Lung microvascular endothelial cell (primary cell): Measurements from ENCODE around the gene OPTC. TPM values are rescaled to one million over a fixed set of nuclear protein-coding genes. Genes with fewer than 3 reads are reported as not detected.

Source experiments
- DNase-seq, 2 donors: peaks; one replicate each; pipeline versions ENCODE4 v3.0.0 to v3.0.0-alpha.2; 2010; ENCODE audit warnings: low read depth in 2 of 2
- total RNA-seq: library from RNA; depleted of rRNA; stranded (reverse); fragments of >200 nt; gene quantifications from 2 replicates; pipeline ENCODE4 v1.2.1, GENCODE V29; 2014

OPTC gene
- total RNA-seq, 1 donor from 2014 or later: not detected

DNA sequence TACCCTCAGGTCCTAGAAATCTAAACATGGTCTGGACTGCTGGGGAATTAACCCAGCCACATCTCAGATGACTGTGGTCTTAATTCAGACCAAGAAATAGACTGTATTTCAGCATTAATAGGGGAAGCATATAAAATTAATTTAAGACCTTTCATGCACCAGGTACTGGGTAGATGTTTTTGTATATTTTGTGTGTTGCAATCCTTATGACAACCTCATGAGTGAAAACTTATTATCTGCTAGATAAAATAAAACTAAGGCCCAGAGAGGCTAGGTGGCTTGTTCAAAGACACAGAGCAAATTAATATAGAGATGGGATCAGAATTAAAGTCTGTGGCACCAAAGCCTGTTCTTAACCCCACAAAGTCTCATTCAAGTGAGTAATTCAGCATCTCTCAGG, 40.1 kb downstream of the OPTC start:
- no peak for DNase-seq

DNA sequence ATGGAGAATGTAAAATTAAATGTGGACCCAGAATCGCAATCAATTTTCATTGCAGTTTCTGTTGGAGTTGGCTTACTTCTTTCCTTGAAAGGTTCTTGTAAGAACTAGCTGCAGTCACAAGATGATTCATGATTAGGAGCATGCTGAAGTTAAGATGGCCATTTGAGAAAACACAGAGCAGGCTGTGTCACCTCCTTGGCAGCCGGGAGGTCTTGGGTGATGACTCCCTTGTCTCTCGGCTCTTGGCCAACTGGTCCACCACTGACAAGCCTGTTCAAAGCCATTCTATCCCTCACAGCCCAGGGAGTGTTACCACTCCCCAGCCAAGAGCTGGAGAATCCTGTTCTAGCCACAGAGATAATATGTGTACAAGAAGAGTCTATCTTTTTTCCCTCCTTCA, 40.6 kb downstream of the OPTC start:
- peak in 1 of 2 donors; percentile 74 for DNase-seq

- DNase-seq: no peak
These were observed 42.6 kb downstream of the OPTC start for GRCh38 chr1:203536575-203536974.

- no peak for DNase-seq
These were observed 43.1 kb downstream of the OPTC start for GRCh38 chr1:203536980-203537455.

- DNase-seq: no peak
These were observed 44.0 kb downstream of the OPTC start for GRCh38 chr1:203537806-203538464.

DNA sequence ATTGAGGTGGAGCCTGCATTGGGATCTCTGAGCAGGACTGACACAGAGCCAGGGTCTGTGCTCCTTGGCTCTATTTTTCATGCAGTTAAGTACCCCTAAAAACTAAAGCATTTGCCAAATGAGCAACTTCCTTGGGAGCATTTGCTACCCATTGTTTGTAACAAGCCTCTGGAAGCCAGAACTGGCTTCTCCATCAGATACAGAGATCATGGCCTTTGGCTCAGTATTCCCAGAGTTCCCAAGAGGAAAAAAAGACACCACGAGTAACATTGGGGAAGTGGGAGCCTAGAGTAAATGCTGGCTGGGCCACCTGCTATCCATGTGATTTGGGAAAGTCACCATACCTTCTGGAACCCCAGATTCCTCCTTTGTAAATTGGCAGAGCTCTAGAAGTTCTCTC, 44.8 kb downstream of the OPTC start:
- DNase-seq: no peak

- DNase-seq: no peak
These were observed 46.0 kb downstream of the OPTC start for GRCh38 chr1:203539831-203540546.

GRCh38 chr1:203544485-203544884, 50.5 kb downstream of the OPTC start:
- no peak for DNase-seq

DNA sequence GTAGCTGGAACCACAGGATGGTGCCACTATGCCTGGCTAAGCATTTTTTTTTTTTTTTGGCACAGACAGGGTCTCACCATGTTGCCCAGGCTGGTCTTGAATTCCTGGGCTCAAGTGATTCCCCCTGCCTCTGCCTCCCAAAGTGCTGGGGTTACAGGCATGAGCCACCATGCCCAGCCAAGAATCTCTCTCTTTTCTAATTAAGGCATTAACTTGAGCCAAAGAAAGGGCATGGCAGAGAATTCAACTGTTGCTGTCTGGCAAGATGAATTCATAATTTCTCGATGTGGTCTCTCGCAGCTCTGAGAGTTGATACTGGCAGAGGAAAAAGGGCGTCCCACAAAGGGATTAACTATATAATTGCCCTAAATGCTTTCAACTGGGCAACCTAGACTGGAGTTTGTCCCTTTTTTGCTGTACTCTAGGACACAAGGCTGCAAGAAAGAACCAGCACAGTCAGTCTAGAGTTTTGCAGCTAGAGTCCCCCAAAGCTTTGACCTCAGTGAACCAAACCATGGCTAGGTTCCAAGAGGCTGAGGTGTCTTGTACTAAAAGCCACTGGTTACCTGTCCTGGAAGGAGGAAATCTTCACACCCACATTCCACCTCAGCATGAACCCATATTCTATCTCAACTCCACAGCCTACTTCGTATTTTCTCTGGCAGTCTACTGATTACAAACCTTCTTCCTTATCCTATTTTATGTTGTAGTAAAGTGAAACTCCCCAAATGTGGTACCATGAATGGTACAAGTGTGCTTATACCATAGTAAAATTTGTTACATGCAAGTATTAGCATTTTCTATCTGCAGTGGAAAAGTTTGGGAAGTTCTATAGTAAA, 51.2 kb downstream of the OPTC start:
- no peak for DNase-seq

DNA sequence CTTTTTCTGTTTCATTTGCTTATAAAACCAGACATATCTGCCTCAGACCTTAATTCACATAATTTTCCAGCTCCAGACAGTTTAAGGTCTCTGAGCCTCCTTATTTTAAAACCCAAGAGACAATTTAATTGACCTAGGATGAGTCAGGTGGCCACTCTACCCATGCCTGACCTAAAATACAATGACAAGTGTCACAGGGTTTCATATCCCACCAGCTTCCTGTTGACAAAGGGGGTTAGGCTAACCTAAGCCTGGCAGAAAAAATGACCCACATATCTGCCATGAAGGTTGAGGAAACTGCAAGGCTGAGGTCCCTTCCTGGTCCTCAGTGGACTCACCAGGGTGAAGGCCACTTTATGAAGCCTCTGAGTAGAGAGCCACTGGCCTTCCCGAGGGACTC, 52.3 kb downstream of the OPTC start:
- no peak for DNase-seq

- no peak for DNase-seq
These were observed 53.2 kb downstream of the OPTC start for GRCh38 chr1:203547147-203547546.

DNA sequence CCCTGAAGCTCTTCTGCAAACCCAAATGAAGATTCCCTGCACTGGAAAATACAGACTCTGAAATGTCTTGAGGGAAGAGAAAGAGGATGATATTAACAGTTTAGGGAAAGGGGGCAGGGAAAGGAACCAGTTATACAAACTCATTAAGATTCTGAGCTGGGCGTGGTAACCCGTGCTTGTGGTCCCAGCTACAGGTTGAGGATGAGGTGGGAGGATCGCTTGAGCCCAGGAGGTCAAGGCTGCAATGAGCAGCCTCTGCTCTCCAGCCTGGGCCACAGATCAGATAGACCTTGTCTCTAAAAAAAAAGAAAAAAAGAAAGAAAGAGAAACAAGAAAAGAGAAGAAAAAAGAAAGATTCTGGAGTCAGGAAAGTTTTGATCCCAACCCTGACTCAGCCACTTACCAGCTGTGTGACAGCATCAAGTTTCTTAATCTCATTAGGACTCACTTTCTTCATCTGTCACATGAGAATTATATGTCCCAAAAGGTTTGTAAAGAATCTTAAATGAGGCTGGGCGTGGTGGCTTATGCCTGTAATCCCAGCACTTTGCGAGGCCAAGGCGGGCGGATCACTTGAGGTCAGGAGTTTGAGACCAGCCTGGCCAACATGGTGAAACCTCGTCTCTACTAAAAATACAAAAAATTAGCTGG, 53.9 kb downstream of the OPTC start:
- no peak for DNase-seq

DNA sequence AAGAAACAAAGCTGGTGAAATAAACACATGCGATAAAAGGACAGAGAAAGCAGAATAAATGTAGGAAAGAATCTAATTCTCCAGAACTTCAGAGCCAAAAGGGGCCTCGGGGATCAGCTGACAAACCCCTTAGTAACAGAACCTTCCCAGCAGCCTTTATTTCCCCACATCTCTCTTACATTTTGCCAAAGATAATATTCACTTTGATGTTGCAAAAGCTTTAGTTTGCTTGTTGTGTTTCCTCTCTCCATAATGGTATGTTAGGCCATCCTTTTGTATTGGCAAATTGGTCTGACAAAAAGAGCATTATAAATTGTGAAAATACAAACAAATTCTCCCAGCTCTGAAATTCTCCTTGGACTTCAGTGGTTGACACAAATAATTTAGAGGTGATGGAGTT, 54.9 kb downstream of the OPTC start:
- peak in 1 of 2 donors; percentile 4 for DNase-seq

DNA sequence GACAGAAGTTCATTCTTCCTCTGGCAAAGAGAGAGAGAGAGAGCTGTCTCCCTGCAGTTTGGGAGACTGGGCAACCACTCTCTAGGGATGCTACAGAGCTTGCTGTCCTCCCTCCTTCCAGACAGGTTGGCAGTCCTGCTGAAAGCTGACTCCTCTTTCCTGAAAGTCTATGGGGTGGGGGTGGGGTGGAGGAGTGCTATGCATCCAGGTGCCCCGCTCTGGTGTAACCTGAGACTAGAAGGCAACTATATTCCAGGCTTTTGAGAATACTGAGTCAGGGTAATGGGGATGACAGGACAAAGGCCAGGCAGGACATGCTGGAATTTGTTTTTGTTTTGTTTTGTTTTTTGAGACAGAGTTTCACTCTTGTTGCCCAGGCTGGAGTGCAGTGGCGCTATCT, 55.4 kb downstream of the OPTC start:
- DNase-seq: no peak

DNA sequence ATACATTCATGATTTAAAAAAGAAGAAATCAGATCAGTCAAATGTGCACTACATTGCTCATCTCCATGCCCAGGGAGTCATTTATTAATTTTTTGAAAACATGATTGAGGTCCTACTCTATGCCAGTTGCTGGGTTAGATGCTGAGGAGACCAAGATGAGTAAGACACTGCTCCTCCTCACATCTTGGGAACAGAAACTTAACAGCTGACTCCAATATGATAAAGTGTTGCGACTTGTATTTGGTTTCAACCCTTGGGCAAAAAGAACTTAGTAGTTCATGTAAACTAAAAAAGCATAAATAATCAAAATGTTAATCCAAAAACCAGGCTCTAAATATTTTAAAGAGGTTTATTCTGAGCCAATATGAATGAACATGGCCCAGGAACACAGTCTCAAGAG, 56.9 kb downstream of the OPTC start:
- no peak for DNase-seq

GRCh38 chr1:203551550-203551949, 57.6 kb downstream of the OPTC start:
- DNase-seq: no peak

DNA sequence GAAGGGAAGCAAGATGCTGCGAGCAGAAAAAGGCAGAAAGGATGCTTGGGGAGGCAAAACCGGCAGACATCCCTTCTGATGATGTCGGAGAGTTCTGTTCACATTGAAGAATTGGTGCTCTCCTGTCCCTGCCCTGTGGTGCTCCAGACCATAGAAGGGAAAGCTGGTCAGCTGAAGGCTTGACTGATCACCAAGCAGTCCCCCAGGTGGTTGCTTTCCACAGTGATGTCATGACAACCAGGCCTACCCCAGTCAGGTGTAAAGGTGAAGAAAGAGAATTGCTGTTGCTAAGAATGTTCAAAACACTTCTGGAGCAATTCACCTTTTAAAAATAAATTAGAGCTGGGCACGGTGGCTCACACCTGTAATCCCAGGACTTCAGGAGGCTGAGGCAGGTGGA, 59.5 kb downstream of the OPTC start:
- DNase-seq: no peak

- DNase-seq: no peak
These were observed 60.1 kb downstream of the OPTC start for GRCh38 chr1:203554071-203554470.

DNA sequence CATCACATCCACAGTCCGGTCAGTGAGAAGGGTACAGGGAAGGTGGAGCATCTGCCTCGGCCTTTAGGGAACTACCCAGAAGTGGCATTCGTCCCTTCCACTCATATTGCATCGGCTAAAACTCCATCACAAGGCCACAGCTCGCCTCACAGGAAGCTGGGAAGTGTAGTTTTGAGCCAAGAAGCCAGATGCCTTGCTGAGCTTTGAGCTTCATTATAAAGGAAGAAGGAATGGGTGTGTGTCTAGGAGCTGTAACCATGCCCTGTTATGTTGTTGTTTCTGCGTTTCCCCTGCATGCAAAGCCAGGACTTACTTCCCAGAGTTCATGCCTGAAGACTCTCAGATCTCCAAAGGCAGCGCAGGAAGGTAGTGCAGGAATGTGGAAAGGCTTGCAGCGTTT, 61.1 kb downstream of the OPTC start:
- no peak for DNase-seq

GRCh38 chr1:203555511-203556046, 61.6 kb downstream of the OPTC start:
- no peak for DNase-seq

- peak in 1 of 2 donors; percentile 45 for DNase-seq
These were observed 62.3 kb downstream of the OPTC start for GRCh38 chr1:203556047-203556851.
